OCI-LY1 (cell line): ENCODE results near the gene ARHGAP27.

Experiments
- H2AFZ ChIP-seq: fragments of 200-600 bp; sonication (generic), shearing (Covaris generic); 2 replicates; pipeline ENCODE4 v1.6.0; 2014; ENCODE audit warnings: antibody characterized with exemption, mild to moderate bottlenecking, low read length
- H3F3A ChIP-seq: fragments of 200-600 bp; sonication (generic), shearing (Covaris generic); 2 replicates; pipeline ENCODE4 v1.6.0; 2014; ENCODE audit warnings: mild to moderate bottlenecking, antibody characterized with exemption, low read length, moderate library complexity; ENCODE audit not compliant: insufficient read depth
- H3K27ac ChIP-seq: fragments of 200-600 bp; sonication (generic); 2 replicates; pipeline ENCODE4 v1.5.1; 2014; ENCODE audit warnings: low read length, mixed run types, mild to moderate bottlenecking, low read depth; ENCODE audit not compliant: poor library complexity, severe bottlenecking
- H3K27me3 ChIP-seq: fragments of 200-600 bp; sonication (generic); 2 replicates; pipeline ENCODE4 v1.6.0; 2014; ENCODE audit warnings: antibody characterized with exemption, mild to moderate bottlenecking, low read length, moderate library complexity; ENCODE audit not compliant: insufficient read depth
- H3K36me3 ChIP-seq: fragments of 200-600 bp; sonication (generic); 2 replicates; pipeline ENCODE4 v1.6.1; 2014; ENCODE audit warnings: mild to moderate bottlenecking, antibody characterized with exemption, low read length, moderate library complexity, mixed read lengths; ENCODE audit not compliant: insufficient read depth
- H3K4me1 ChIP-seq: fragments of 200-600 bp; sonication (generic); 2 replicates; pipeline ENCODE4 v1.5.1; 2014; ENCODE audit warnings: mild to moderate bottlenecking, low read length, moderate library complexity; ENCODE audit not compliant: insufficient read depth, severe bottlenecking
- H3K4me2 ChIP-seq: fragments of 200-600 bp; sonication (generic), shearing (Covaris generic); 2 replicates; pipeline ENCODE4 v1.6.1; 2014; ENCODE audit warnings: low read length
- H3K4me3 ChIP-seq: fragments of 200-600 bp; sonication (generic); 2 replicates; pipeline ENCODE4 v1.5.1; 2014; ENCODE audit warnings: low read length, low read depth, mild to moderate bottlenecking, mixed read lengths; ENCODE audit not compliant: poor library complexity, severe bottlenecking
- H3K79me2 ChIP-seq: fragments of 200-600 bp; shearing (Covaris generic); 2 replicates; pipeline ENCODE4 v1.6.1; 2016; ENCODE audit warnings: mixed run types, low read length, mixed read lengths; ENCODE audit not compliant: insufficient read depth
- H3K9ac ChIP-seq: fragments of 200-600 bp; sonication (generic), shearing (Covaris generic); 2 replicates; pipeline ENCODE4 v1.6.1; 2014; ENCODE audit warnings: mild to moderate bottlenecking, low read length, mixed read lengths
- H3K9me2 ChIP-seq: fragments of 200-600 bp; sonication (generic), shearing (Covaris generic); 2 replicates; pipeline ENCODE4 v1.6.1; 2014; ENCODE audit warnings: low read depth, mild to moderate bottlenecking, low read length, mixed read lengths
- H3K9me3 ChIP-seq: fragments of 200-600 bp; shearing (Covaris generic); 2 replicates; pipeline ENCODE4 v1.6.1; 2014; ENCODE audit warnings: low read length, mixed read lengths
- H4K20me1 ChIP-seq: fragments of 200-600 bp; sonication (generic), shearing (Covaris generic); 2 replicates; pipeline ENCODE4 v1.6.0; 2016; ENCODE audit warnings: mild to moderate bottlenecking, low read length; ENCODE audit not compliant: insufficient read depth
- CTCF ChIP-seq: fragments of 200-600 bp; sonication (generic), shearing (Covaris generic); IDR thresholded peaks from 2 replicates; pipeline ENCODE4 v1.5.1; 2017; ENCODE audit warnings: mild to moderate bottlenecking, antibody characterized with exemption, low read length, moderate library complexity, mixed read lengths
- EZH2 ChIP-seq: fragments of 200-600 bp; sonication (generic), shearing (Covaris generic); IDR thresholded peaks from 2 replicates; pipeline ENCODE4 v1.8.0; 2017; ENCODE audit warnings: borderline replicate concordance, mixed run types, mild to moderate bottlenecking, antibody characterized with exemption, low read length, moderate library complexity, mixed read lengths

ARHGAP27 gene

DNA sequence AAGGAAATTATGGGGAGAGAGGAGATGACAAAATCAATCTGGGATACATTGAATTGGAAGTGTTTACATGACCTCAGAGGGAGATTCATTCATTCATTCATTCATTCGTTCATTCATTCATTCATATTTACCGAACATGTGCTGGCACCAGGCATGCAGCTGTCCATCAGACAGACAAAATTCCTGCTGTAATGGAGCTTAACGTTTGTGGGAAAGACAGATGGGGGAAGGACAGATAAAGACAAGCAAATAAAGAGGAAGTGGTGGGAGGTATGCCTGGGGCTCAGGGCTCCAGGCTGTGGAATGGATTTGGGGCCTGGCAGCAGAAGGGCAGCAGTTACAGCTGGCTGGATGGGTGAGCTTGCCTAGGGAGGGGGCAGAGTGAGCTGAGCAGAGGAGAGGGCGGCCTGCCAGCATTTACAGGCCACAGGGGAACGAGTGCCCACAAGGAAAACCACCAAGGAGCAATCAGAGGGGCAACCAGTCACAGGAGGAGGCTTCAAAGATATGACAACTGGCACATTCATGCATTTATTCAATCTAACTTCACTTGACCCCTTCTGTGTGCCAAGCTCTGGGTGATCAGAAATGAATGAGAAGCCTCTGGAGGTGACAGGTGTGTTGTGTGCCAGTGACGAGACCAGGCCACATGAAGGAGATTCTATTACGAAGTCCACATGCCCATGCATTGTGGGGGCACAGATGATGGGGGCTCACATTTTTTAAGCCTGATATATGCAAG lies 48.5 kb downstream of the ARHGAP27 start:
- H3K27ac ChIP-seq: no peak overlapping the region
- H3K9ac ChIP-seq: no peak overlapping the region
- no peaks in the 10 kb centered on the region for H4K20me1 ChIP-seq
- H3K9me3 ChIP-seq: no peaks in the 10 kb centered on the region
- H2AFZ ChIP-seq: no peak overlapping the region
- no peaks in the 10 kb centered on the region for H3K9me2 ChIP-seq
- H3K36me3 ChIP-seq: no peaks in the 10 kb centered on the region
- no peak overlapping the region for H3K4me3 ChIP-seq
- TF ChIP-seq CTCF (no peak), EZH2 (no peak)
- H3K79me2 ChIP-seq: no peaks in the 10 kb centered on the region
- no peaks in the 10 kb centered on the region for H3F3A ChIP-seq
- H3K4me1 ChIP-seq: no peaks in the 10 kb centered on the region
- peaks cover 7% of the 10 kb centered on the region; the same call in 1 of the 2 replicates for H3K27me3 ChIP-seq
- H3K4me2 ChIP-seq: no peak overlapping the region

- Histone ChIP-seq H3K79me2 (no peaks in the 10 kb centered on the region), H3K9me2 (no peaks in the 10 kb centered on the region), H3K4me3 (no peak overlapping the region), H3K27me3 (peaks cover 5% of the 10 kb centered on the region), H3K9ac (no peak overlapping the region), H3K36me3 (no peaks in the 10 kb centered on the region), H2AFZ (no peak overlapping the region), H3F3A (no peaks in the 10 kb centered on the region), H3K27ac (no peak overlapping the region), H3K9me3 (no peaks in the 10 kb centered on the region), H4K20me1 (no peaks in the 10 kb centered on the region), H3K4me1 (no peaks in the 10 kb centered on the region), H3K4me2 (no peak overlapping the region)
- TF ChIP-seq EZH2: no peak
- TF ChIP-seq CTCF: no peak
Measured at GRCh38 chr17:45383003-45383402, 49.7 kb downstream of the ARHGAP27 start.

GRCh38 chr17:45382226-45382625 lies 50.4 kb downstream of the ARHGAP27 start:
- H3K9me3 ChIP-seq: no peaks in the 10 kb centered on the region
- no peaks in the 10 kb centered on the region for H3K4me1 ChIP-seq

More at GRCh38 chr17:45382226-45382625, 50.4 kb downstream of the ARHGAP27 start:
- TF ChIP-seq CTCF (no peak), EZH2 (no peak)
- Histone ChIP-seq H3F3A (no peaks in the 10 kb centered on the region), H2AFZ (no peak overlapping the region), H3K27me3 (peaks cover 5% of the 10 kb centered on the region), H3K9ac (no peak overlapping the region), H3K4me2 (no peak overlapping the region), H3K4me3 (no peak overlapping the region), H3K79me2 (no peaks in the 10 kb centered on the region), H3K27ac (no peak overlapping the region), H3K36me3 (no peaks in the 10 kb centered on the region), H3K9me2 (no peaks in the 10 kb centered on the region), H4K20me1 (no peaks in the 10 kb centered on the region)
